Activated CD4-positive, alpha-beta T cell treated with anti-CD3 and anti-CD28 coated beads for 4 hours (primary cell): ENCODE data around the gene CD101.
A peak's percentile ranks its signal among the peaks of the same experiment; 100 is the strongest.

ENCODE experiments used
- DNase-seq, 2 donors: peaks; one replicate each; pipeline ENCODE4 v3.0.0-alpha.2; 2020

Gene CD101

DNA sequence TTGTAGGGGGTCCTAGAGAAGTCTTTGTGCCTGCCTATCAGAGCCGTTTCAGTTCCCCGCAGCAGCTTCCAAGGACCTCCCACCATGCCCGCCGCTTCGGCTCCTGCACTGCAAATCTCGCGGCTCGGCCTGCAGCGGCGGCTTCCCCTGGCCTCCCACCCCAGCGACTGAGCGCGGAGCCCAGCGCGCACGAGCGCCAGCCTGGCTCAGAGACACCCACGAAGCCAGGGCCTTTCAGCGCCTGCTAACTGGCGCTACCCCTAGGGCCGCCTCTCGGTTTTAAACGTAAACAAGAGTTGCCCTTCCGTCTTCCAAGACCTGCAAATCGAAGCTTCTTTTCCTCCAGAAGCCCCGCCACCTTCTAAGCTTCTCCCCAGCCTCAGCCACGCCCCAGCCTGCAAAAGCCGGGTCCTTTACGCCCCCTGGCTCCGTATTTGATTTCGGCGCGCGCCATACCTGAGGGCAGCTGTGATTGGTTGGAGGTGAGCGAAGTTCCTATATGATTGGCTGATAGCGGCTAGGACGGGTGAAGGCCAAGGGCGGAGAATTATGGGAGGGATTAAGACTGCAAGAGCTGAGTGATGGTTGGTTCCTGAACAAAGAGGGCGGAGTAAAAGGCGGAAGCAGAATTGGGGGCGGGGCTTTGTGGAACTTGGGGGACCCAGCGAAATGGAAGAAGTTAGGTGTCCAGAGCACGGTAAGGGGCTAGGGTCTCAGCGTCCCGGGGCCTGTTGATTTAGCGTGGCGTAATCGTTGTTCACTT, 58.3 kb downstream of the CD101 start, which contains the start of gene TTF2:
Gene TTF2 (plus strand): TSS at position 649 of the 763 bp plus-strand sequence. CDS start 21 bp downstream, at position 670.
- peak; percentile 95 to 96 for DNase-seq

DNA sequence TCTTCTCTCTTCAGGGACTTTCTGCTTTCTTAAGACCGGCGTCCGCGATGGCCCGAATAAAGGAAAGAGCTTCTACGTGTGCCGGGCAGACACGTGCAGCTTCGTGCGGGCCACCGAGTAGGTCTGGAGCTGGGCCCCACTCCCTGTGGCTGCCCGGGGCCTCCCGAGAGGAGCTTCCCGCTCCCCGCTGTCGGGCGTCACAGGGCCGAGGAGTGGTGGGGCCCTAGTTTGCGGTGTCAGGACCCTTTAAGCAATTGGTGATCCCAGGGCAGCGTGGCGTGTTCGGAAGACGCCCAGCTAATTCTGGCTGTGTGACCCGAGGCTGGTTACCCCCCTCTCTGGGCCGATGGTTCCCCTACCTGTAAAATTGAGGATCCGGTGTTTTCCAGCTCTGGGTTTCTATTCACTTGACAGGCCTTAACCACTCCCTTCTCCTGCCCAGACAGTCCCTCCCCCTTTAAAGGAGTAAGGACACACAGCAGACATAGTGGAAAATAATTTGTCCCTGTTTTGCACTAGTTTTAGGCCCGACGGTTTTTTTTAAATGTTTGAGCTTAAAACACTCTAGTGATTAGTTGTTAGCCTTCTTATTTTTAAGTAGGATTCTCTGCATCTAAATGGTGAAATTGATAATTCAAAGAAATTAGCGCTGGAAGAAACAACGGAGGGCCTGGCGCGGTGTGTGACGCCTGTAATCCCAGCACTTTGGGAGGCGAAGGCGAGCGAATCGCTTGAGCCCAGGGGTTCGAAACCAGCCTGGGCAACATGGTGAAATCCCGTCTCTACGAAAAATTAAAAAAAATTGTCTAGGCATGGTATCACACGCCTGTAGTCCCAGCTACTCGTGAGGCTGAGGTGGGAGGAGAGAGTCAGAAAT, 59.1 kb downstream of the CD101 start:
- DNase-seq: no peak

DNA sequence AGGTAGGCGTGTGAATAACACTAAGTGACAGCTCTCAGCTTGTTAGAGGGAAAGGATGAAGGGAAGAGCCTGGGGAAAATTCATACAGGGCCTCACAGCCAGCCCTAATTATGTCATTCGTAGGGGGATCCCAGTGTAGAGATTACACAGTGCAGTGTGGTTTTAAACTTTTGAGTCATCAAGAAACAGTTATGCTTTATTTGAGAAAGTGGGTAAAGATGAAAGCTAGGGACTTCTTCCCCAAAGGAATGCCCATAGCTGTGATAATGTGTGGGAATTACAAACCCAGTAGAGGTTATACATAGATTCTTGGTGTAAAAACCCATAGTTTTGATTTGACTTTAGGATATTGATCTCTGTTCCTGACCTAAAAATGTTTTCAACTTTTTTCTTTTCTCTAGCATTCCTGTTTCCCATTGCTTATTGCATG, 60.4 kb downstream of the CD101 start:
- peak; percentile 27 to 33 for DNase-seq

DNA sequence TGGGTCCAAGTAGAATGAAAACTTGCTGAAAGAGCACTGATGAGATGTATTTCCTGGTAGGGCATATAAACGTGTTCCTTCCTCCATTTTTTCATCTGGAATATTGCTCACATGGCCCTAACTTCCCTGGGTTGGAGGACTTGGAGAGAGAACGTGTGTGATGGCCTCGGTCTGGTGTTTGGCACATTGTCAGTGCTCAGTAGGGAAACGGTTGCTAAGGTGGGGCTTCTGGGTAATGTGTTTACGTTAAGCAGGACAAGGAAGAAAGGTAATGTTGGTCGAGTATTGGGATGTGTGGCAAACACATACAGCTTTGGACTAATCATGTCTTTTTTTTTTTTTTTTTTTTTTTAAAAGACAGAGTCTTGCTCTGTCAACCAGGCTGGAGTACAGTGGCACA, 64.8 kb downstream of the CD101 start:
- DNase-seq: no peak

DNA sequence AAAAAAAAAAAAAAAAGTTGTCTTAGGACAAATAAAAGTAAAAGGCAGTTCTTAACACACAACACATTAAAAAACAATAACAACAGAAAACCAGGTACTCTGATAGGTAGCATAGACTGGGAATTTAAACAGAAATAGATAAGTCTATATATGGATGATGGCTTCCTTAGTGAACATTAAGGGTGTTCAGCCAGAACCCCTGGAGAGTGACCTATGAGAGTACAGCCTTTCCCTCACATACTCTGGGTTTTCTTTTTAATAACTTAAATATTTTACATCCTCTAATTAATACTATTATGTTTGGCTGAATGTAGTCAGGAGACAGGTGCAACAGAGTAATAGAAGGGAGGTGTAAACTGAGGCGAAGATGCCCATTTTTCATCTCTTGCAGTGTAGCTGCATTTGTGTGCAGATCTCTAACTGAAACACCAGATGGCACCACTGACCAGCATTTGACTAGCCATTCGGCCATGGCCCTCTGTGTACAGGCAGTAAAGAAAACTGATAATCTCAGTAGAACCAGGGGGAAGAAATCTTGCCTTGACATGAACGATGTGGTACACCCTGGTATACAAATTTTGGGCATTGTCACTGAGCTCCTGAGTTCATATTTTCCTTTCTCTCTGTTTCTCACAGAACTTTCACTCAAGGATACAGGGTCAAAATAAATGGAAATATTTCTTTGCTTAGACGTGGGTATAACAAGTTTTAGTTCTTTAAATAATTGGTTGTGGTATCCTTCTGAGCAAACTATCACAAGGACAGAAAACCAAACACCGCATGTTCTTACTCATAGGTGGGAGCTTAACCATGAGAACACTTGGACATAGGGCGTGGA, 66.2 kb downstream of the CD101 start:
- peak; percentile 31 to 48 for DNase-seq

DNA sequence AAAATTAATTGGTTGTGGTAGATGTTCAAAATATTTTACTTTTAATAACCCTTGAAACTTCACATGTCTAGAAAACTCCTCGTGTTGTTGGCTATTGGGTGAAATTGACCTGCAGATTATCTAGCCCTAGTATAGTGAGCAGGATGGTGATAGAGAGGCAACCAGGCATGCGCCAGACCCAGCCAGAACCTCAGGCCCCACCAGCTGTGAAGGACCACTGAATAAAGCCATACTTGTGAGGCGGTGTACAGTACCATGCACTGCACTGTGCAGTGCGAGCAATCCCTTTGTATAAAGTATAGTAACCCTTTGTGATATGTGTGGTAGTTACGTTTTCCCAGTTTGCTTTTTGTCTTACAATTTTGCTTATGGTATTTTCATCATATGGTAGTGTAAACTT, 67.0 kb downstream of the CD101 start:
- DNase-seq: no peak

DNA sequence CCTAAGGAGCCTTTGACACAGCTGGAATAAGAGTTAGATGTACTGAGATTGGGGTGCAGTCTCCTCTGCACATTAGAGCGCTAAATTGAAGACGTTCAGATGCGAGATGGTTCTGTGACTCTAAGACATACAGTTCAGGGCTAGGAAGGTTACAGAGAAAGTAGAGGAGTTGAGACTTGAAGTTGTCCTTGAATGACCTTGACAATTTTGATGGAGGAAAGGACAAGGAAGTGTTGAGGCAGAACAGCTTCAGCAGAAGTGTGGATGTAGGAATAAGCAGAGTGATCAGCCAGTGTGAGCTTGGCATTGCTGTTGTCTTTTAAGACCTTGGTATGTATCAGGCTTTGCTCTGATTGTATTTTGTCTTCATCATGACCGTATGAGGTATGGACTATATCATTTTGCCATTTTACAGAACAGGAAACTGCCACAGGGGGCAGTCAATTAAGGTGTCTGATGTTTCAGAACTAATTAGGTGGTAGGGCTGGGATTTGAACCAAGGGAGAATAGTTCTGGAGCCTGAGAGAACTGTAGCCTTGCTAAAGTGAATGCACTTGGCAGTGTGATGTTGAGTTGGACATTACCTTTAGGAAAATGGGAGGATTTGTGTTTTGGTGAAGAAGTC, 67.8 kb downstream of the CD101 start:
- DNase-seq: no peak

DNA sequence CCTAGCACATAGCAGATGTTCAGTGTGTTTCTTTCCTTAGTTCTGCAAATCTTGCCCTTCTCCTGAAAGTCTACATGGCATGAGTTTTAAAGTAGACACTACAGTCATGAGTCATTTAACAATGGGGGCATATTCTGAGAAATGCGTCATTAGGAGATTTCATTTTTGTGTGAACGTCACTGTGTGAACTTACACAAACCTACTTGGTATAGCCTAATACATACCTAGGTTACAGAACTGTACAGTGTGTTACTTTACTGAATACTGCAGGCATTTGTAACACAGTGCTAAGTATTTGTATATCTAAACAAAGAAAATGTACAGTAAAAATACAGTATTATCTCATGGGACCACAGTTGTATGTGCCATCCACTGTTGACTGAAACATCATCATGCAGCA, 68.6 kb downstream of the CD101 start:
- no peak for DNase-seq

DNA sequence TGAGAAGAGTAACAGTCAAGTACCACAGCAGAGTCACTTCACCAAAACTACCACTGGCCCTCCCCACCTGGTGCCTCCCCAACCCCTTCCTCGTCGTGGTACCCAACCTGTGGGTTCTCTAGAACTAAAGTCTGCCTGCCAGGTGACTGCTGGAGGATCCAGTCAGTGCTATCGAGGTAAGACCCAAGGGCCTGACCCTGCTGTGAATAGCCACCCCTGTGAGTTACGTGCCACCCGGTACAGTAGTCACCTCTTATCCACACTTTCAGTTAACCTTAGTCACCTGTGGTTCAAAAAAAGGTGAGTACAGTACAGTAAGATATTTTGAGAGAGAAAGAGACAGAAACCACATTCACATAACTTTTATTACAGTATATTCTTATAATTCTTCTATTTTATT, 75.1 kb downstream of the CD101 start:
- DNase-seq: no peak

DNA sequence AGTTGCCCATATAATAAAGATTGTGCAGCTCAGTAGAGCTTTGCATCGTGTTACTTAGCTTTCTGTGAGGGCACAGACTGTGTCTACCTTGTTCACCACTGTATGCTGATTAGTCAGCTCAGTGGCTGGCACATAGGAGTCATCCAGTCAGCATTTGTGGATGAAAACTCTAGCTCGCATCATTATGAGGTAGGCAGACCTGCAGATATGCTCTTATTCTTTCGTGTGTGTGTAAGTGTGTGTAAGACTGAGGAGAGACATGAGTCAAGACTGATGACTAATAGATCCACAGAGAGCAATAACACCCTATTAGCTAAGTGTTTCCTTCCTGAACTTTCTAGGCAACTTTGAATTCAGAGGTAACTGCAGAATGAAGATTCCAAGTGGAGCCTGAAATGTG, 75.7 kb downstream of the CD101 start:
- DNase-seq: peak; percentile 30 to 45

DNA sequence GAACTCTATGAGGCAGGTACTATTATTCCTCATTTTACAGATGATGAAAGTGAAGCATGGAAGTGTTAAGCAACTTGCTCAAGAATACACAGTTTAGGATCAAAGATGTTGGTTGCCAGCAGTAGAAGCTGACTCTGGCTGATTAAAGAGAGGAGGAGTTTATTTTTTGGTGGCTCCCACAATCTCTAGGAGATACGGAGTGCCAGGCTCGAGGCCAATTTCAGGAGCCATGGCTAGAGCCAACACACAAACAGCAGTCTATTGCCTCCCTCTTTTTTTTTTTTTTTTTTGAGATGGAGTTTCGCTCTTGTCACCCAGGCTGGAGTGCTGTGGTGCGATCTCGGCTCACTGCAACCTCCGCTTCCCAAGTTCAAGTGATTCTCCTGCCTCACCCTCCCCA, 78.2 kb downstream of the CD101 start:
- DNase-seq: no peak

DNA sequence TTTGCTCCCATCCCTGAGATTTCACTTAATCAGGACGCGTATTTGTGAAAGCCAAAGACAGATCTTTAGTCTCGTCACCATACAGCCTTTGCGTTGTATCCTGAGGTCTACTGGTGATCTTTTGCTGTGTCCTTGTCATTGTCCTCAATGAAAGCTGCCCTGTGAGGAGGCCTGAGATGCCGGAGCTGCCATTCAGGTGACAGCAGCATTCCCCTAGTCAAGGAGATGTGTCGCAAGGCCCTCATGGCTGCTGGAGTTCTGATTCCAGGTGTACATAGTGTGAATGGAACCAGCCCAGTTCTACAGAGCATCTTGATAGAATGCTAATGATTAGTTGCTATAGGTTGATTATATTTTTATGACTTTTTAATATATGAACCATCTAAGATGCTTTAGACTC, 82.7 kb downstream of the CD101 start:
- DNase-seq: no peak
